ENCODE data around the gene ZDHHC11.
"Not testable (repeated sequence)": the region's sequence is repeated elsewhere in the genome, so short reads cannot be mapped to it uniquely, and the experiment has no call there.

ZDHHC11 gene

GRCh38 chr5:776862-777711 is 73.7 kb downstream of the ZDHHC11 start:
- DNase-seq (ENCODE audit: low spot score), result no peak

- DNase-seq (ENCODE audit: low spot score), result no peak
Observed at GRCh38 chr5:775961-776861, 74.6 kb downstream of the ZDHHC11 start.

GRCh38 chr5:775595-775960 is 75.2 kb downstream of the ZDHHC11 start:
- not testable (repeated sequence) for DNase-seq (ENCODE audit: low spot score)

- not testable (repeated sequence) for DNase-seq (ENCODE audit: low spot score)
Observed at GRCh38 chr5:774854-775505, 75.8 kb downstream of the ZDHHC11 start.

- not testable (repeated sequence) for DNase-seq (ENCODE audit: low spot score)
Observed at GRCh38 chr5:774304-774703, 76.5 kb downstream of the ZDHHC11 start.

- no peak for DNase-seq (ENCODE audit: low spot score)
Observed at GRCh38 chr5:773517-774264, 77.1 kb downstream of the ZDHHC11 start.

- not testable (repeated sequence) for DNase-seq (ENCODE audit: low spot score)
Observed at GRCh38 chr5:772931-773330, 77.9 kb downstream of the ZDHHC11 start.

- DNase-seq (ENCODE audit: low spot score), result not testable (repeated sequence)
Observed at GRCh38 chr5:772547-772890, 78.3 kb downstream of the ZDHHC11 start.

GRCh38 chr5:771841-772546 is 78.8 kb downstream of the ZDHHC11 start:
- not testable (repeated sequence) for DNase-seq (ENCODE audit: low spot score)

GRCh38 chr5:771087-771781 is 79.6 kb downstream of the ZDHHC11 start:
- not testable (repeated sequence) for DNase-seq (ENCODE audit: low spot score)

GRCh38 chr5:770585-770984 is 80.2 kb downstream of the ZDHHC11 start:
- DNase-seq (ENCODE audit: low spot score), result not testable (repeated sequence)

- DNase-seq (ENCODE audit: low spot score), result not testable (repeated sequence)
Observed at GRCh38 chr5:769485-770145, 81.2 kb downstream of the ZDHHC11 start.

- DNase-seq (ENCODE audit: low spot score), result no peak
Observed at GRCh38 chr5:766666-767431, 83.9 kb downstream of the ZDHHC11 start.

GRCh38 chr5:765948-766631 is 84.7 kb downstream of the ZDHHC11 start:
- DNase-seq (ENCODE audit: low spot score), result no peak

GRCh38 chr5:763998-764781 is 86.6 kb downstream of the ZDHHC11 start:
- no peak for DNase-seq (ENCODE audit: low spot score)

- no peak for DNase-seq (ENCODE audit: low spot score)
Observed at GRCh38 chr5:763397-763796, 87.4 kb downstream of the ZDHHC11 start.

- DNase-seq (ENCODE audit: low spot score), result not testable (repeated sequence)
Observed at GRCh38 chr5:762996-763395, 87.8 kb downstream of the ZDHHC11 start.
